Measurements from ENCODE around the gene C19orf85.

Gene C19orf85

GRCh38 chr19:55447421-55448174 lies 17.0 kb downstream of the C19orf85 start (continued):
- TF ChIP-seq WT1 (tag by site-specific recombination; IDR thresholded peaks at IDR 0.05), result peak; percentile 11; the same call in 1 of the 2 replicates
- 0 out of 2 replicates have a peak, but pooled peaks have one; percentile 13 for TF ChIP-seq ZXDB (tag by site-specific recombination; IDR thresholded peaks at IDR 0.05)
- peak; percentile 23; the same call in 1 of the 2 replicates for TF ChIP-seq ZNF785 (tag by site-specific recombination; IDR thresholded peaks at IDR 0.05)
- peak; percentile 19 for TF ChIP-seq ZBTB26 (tag by site-specific recombination; optimal IDR thresholded peaks at IDR 0.05)
- TF ChIP-seq ZNF2 (tag by site-specific recombination; IDR thresholded peaks at IDR 0.05), result no peak
- 0 out of 2 replicates have a peak, but pooled peaks have one; percentile 33 for TF ChIP-seq ZNF629 (tag by site-specific recombination; IDR thresholded peaks at IDR 0.05)
- 0 out of 2 replicates have a peak, but pooled peaks have one; percentile 35 for TF ChIP-seq ZNF692 (tag by site-specific recombination; IDR thresholded peaks at IDR 0.05)
- TF ChIP-seq, protein P1, sequence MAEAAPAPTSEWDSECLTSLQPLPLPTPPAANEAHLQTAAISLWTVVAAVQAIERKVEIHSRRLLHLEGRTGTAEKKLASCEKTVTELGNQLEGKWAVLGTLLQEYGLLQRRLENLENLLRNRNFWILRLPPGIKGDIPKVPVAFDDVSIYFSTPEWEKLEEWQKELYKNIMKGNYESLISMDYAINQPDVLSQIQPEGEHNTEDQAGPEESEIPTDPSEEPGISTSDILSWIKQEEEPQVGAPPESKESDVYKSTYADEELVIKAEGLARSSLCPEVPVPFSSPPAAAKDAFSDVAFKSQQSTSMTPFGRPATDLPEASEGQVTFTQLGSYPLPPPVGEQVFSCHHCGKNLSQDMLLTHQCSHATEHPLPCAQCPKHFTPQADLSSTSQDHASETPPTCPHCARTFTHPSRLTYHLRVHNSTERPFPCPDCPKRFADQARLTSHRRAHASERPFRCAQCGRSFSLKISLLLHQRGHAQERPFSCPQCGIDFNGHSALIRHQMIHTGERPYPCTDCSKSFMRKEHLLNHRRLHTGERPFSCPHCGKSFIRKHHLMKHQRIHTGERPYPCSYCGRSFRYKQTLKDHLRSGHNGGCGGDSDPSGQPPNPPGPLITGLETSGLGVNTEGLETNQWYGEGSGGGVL (tag by site-specific recombination; IDR thresholded peaks at IDR 0.05), result peak; percentile 57; the same call in 1 of the 2 replicates
- peak; percentile 75 for TF ChIP-seq GLIS2 (tag by site-specific recombination; IDR thresholded peaks at IDR 0.05)
- peak; percentile 68; the same call in 1 of the 2 replicates for TF ChIP-seq ZBTB10 (tag by site-specific recombination; IDR thresholded peaks at IDR 0.05)
- peak; percentile 88 for TF ChIP-seq CTCF (tag by site-specific recombination; IDR thresholded peaks at IDR 0.05)
- TF ChIP-seq, protein P2, sequence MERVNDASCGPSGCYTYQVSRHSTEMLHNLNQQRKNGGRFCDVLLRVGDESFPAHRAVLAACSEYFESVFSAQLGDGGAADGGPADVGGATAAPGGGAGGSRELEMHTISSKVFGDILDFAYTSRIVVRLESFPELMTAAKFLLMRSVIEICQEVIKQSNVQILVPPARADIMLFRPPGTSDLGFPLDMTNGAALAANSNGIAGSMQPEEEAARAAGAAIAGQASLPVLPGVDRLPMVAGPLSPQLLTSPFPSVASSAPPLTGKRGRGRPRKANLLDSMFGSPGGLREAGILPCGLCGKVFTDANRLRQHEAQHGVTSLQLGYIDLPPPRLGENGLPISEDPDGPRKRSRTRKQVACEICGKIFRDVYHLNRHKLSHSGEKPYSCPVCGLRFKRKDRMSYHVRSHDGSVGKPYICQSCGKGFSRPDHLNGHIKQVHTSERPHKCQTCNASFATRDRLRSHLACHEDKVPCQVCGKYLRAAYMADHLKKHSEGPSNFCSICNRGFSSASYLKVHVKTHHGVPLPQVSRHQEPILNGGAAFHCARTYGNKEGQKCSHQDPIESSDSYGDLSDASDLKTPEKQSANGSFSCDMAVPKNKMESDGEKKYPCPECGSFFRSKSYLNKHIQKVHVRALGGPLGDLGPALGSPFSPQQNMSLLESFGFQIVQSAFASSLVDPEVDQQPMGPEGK (tag by site-specific recombination; IDR thresholded peaks at IDR 0.05), result peak; percentile 75

GRCh38 chr19:55446060-55446459 lies 18.5 kb downstream of the C19orf85 start:
- ChIA-PET CTCF (interaction anchor here (0.6 to 2.0 kb wide), 3 partner anchors 7 to 107 kb away, joined by 3 to 6 read pairs (median 3); no protein-coding TSS in a partner anchor), POLR2A (no interaction called here)
- Histone ChIP-seq H3K9me3 (ENCODE audit: control insufficient read depth, insufficient read depth, low read depth, low read length) (no peaks in the 10 kb centered on the region), H3K36me3 (ENCODE audit: control insufficient read depth in 2 of 2, insufficient read depth in 1 of 2, low read length in 2 of 2) (no peaks in the 10 kb centered on the region), H3K4me3 (ENCODE audit: low read depth, low read length) (no peak overlapping the region), H3K4me1 (ENCODE audit: control insufficient read depth, insufficient read depth, low read length) (0 out of 2 replicates have a peak, but pooled peaks cover 3% of the 10 kb centered on the region), H3K27ac (ENCODE audit: extremely low read depth, low read depth, low read length) (no peak overlapping the region)
- TF ChIP-seq ZNF548 (tag by site-specific recombination; IDR thresholded peaks at IDR 0.05) (no peak), GLI2 (tag by site-specific recombination; IDR thresholded peaks at IDR 0.05; ENCODE audit: borderline replicate concordance, low read depth) (no peak), ZNF776 (tag by site-specific recombination; IDR thresholded peaks at IDR 0.05; ENCODE audit: borderline replicate concordance) (no peak), ZNF175 (tag by site-specific recombination; IDR thresholded peaks at IDR 0.05) (no peak), HIC1 (tag by site-specific recombination; IDR thresholded peaks at IDR 0.05) (no peak), ZNF76 (tag by site-specific recombination; IDR thresholded peaks at IDR 0.05; ENCODE audit: borderline replicate concordance, low read depth) (no peak), ZNF521 (tag by site-specific recombination; IDR thresholded peaks at IDR 0.05) (no peak), ZNF561 (tag by site-specific recombination; IDR thresholded peaks at IDR 0.05; ENCODE audit: borderline replicate concordance) (no peak), ZNF146 (tag by site-specific recombination; IDR thresholded peaks at IDR 0.05) (no peak), ZNF701 (tag by site-specific recombination; IDR thresholded peaks at IDR 0.05) (no peak)
